Fibroblast of lung (primary cell): ENCODE measurements around the gene NAA10.

Source experiments
- CTCF ChIP-seq, 2 donors: IDR thresholded peaks in 1 of 2; conservative IDR thresholded peaks in 1 of 2; 1 replicate in 1 of 2; 2 replicates in 1 of 2; pipeline ENCODE4 v1.5.1; 2011 to 2012; ENCODE audit warnings: low read length in 2 of 2, control low read depth in 1 of 2, inconsistent platforms in 1 of 2, low read depth in 1 of 2, mild to moderate bottlenecking in 1 of 2
- EZH2 ChIP-seq: IDR thresholded peaks from 2 replicates; pipeline ENCODE4 v1.5.1; 2012; ENCODE audit warnings: low read length, control low read depth, mild to moderate bottlenecking; ENCODE audit errors: missing control alignments

- TF ChIP-seq CTCF (conservative IDR thresholded peaks at IDR 0.05 in 1 of 2, IDR thresholded peaks at IDR 0.05 in 1 of 2; ENCODE audit: low read depth in 1 of 2, low read length in 2 of 2) = no peak
- no peak for TF ChIP-seq EZH2
Measured at GRCh38 chrX:153965406-153965805, 30.6 kb upstream of the NAA10 start.
